IMR-90 (cell line): ENCODE measurements around the gene ABCA6.

ENCODE experiments used
- BHLHE40 ChIP-seq: fragments of 150-350 bp; IDR thresholded peaks from 2 replicates; pipeline ENCODE4 v1.6.1; 2016; ENCODE audit warnings: mild to moderate bottlenecking, low read depth, low read length
- CTCF ChIP-seq: conservative IDR thresholded peaks from 2 replicates; pipeline ENCODE4 v1.5.1; 2012; ENCODE audit warnings: mild to moderate bottlenecking, low read depth, low read length, improper control_type of control experiment
- FOS ChIP-seq: fragments of 150-350 bp; IDR thresholded peaks from 2 replicates; pipeline ENCODE4 v1.6.1; 2016; ENCODE audit warnings: low read depth, low read length
- MAFK ChIP-seq: IDR thresholded peaks from 2 replicates; pipeline ENCODE4 v1.6.1; 2012; ENCODE audit warnings: low read depth, low read length, improper control_type of control experiment
- MAZ ChIP-seq: IDR thresholded peaks from 2 replicates; pipeline ENCODE4 v1.6.1; 2012; ENCODE audit warnings: low read depth, mild to moderate bottlenecking, low read length, improper control_type of control experiment, moderate library complexity, borderline replicate concordance
- MXI1 ChIP-seq: IDR thresholded peaks from 2 replicates; pipeline ENCODE4 v1.6.1; 2012; ENCODE audit warnings: low read depth, mild to moderate bottlenecking, low read length, moderate library complexity, borderline replicate concordance
- POLR2A ChIP-seq: IDR thresholded peaks from 2 replicates; pipeline ENCODE4 v1.6.1; 2012; ENCODE audit warnings: mild to moderate bottlenecking, low read depth, low read length
- RAD21 ChIP-seq: IDR thresholded peaks from 2 replicates; pipeline ENCODE4 v1.6.1; 2012; ENCODE audit warnings: low read length, improper control_type of control experiment
- RCOR1 ChIP-seq: IDR thresholded peaks from 2 replicates; pipeline ENCODE4 v1.6.1; 2012; ENCODE audit warnings: mild to moderate bottlenecking, low read length, improper control_type of control experiment; ENCODE audit not compliant: insufficient replicate concordance
- RFX5 ChIP-seq: IDR thresholded peaks from 2 replicates; pipeline ENCODE4 v1.8.0; 2012; ENCODE audit warnings: low read depth, mild to moderate bottlenecking, low read length, moderate library complexity
- USF2 ChIP-seq: fragments of 150-350 bp; IDR thresholded peaks from 2 replicates; pipeline ENCODE4 v1.6.1; 2017; ENCODE audit warnings: mild to moderate bottlenecking, antibody characterized with exemption, low read length, low read depth

- no peak for TF ChIP-seq POLR2A
- TF ChIP-seq CTCF = no peak
- TF ChIP-seq USF2 = no peak
- no peak for TF ChIP-seq RAD21
- TF ChIP-seq FOS = no peak
- no peak for TF ChIP-seq BHLHE40
- no peak for TF ChIP-seq RFX5
- TF ChIP-seq RCOR1 = no peak
- TF ChIP-seq MAFK = no peak
- no peak for TF ChIP-seq MAZ
- no peak for TF ChIP-seq MXI1
Observed at GRCh38 chr17:69147460-69147859, 5.8 kb upstream of the ABCA6 start.
